Cerebellar nuclear complex (tissue), 1 donor: Measurements from ENCODE around the gene FRMPD4.

Experiments
- DNase-seq, 2 experiments: peaks; one replicate each; lab custom pipeline; 2025; lab: John Stamatoyannopoulos, UW

Gene FRMPD4

GRCh38 chrX:12301288-12301687 is 163.0 kb downstream of the FRMPD4 start:
- no peak for DNase-seq

GRCh38 chrX:12304261-12304660 is 166.0 kb downstream of the FRMPD4 start:
- DNase-seq = no peak

- DNase-seq = no peak
Measured at GRCh38 chrX:12307961-12308360, 169.7 kb downstream of the FRMPD4 start.

DNA sequence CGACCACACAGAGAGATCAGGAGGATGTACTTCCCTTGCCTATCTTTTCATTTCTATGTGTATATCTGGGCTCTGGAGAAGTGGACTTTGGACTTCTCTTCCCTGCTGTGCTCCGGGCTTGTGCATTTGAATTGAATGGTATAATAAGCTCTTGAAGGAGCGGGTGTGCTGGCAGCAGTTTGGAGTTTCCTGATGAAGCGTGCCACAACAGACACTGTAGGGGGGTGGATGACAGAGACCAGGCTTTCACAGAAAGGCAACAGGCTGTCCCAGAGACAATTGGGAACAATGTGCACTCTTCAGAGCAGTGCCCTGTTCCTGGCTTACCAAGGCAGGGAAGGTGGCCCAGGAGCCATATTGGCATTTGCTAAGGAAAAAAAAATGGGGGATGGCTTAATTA is 170.1 kb downstream of the FRMPD4 start:
- no peak for DNase-seq

- DNase-seq = no peak
Measured at GRCh38 chrX:12309040-12309743, 170.9 kb downstream of the FRMPD4 start.

- DNase-seq = no peak
Measured at GRCh38 chrX:12309744-12310076, 171.4 kb downstream of the FRMPD4 start.

DNA sequence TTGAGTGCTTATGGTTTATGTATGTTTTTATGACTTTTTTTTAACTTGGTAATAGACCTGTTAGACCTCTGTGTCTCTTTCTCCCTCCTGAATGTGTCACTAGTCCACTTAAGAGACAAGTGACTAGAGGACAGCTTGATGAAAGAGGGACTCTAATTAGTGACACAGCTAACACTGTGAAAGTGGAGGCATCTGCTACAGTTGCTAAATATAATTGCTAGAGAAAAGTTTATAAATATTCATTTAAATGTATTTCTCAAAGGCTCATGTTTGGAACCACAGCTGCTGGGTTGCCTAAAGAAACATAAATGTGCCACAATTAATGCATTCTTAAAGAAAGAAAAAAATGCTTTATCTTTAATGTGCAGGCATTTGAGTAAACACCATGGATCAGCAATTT is 176.4 kb downstream of the FRMPD4 start:
- DNase-seq = no peak

DNA sequence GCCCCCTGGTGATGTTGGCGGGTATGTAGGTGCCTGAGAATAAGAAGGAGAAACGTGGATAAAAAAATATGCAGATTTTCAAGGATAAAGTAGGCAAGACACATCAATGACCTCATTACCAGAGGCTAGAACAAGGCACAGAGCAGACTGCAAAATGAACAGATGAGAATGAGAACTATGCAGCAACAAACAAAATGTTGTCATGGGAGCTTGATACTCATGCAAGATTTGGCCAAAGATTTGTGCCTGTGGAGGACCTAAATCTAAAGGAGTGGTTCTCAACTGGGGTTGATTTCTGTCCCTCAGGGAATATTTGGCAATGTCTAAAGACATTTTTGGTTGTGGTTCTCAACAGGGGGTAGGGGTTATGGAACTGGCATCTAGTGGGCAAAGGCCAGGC is 177.3 kb downstream of the FRMPD4 start:
- DNase-seq = no peak

GRCh38 chrX:12319003-12319519 is 180.8 kb downstream of the FRMPD4 start:
- DNase-seq = no peak

DNA sequence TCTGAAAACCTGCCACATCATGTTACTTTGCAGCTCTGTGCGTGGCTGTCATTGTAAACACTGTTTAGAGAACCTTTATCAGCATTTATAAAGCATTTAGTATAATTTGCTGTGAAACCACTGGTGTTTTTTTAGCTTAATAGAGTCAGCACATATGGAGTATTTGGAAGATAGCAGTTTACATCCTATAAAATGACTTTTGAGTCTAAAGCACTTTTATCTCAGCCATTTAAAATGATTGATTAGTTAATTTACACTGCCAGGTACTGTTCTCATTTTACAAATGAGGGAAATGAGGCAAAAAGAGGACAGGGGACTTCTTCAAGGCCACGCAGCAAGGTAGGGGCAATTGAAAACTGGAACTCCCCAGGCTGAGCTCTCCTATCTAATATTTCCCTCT is 181.7 kb downstream of the FRMPD4 start:
- DNase-seq = no peak

- DNase-seq = no peak
Measured at GRCh38 chrX:12322031-12322430, 183.8 kb downstream of the FRMPD4 start.

GRCh38 chrX:12325171-12325570 is 186.9 kb downstream of the FRMPD4 start:
- DNase-seq = no peak

- no peak for DNase-seq
Measured at GRCh38 chrX:12327836-12328235, 189.6 kb downstream of the FRMPD4 start.

- DNase-seq = no peak
Measured at GRCh38 chrX:12329476-12329875, 191.2 kb downstream of the FRMPD4 start.

GRCh38 chrX:12330841-12331240 is 192.6 kb downstream of the FRMPD4 start:
- no peak for DNase-seq

- no peak for DNase-seq
Measured at GRCh38 chrX:12332786-12333347, 194.6 kb downstream of the FRMPD4 start.

DNA sequence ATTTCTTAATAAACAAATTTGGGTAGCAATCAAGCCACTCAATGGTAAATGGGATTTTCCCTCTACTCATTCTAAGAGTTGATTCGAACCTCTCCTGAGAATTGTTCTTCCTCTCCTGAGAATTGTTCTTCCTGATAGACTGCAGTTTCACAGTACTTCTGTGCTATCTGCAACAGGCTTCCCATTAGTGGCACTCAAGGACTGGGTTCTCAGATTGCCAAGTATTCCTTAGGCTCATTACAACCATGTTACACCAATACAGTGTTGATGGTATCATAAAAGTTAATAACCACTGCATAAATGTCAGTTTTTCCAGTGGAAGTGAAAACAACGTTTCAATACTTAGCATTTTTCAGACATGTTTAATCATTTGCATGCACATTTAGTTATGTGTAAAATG is 201.6 kb downstream of the FRMPD4 start:
- DNase-seq = no peak

DNA sequence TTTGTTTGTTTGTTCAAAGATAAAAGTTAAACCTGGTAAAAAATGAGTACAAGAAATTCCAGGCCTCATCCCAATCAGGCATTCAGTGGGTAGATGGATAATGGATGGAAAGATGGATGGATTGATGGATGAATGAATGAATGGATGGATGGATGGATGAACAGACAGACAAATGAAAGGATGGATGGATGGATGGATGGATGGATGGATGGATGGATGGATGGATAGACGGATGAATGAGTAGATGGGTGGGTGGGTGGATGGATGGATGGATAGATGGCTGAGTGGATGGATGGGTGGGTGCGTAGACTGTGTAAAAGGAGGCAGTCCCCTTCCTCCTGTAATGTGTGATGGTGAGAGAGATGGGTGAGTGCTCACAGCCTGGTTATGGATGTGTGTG is 206.7 kb downstream of the FRMPD4 start:
- no peak for DNase-seq

- DNase-seq = no peak
Measured at GRCh38 chrX:12349201-12349600, 210.9 kb downstream of the FRMPD4 start.

DNA sequence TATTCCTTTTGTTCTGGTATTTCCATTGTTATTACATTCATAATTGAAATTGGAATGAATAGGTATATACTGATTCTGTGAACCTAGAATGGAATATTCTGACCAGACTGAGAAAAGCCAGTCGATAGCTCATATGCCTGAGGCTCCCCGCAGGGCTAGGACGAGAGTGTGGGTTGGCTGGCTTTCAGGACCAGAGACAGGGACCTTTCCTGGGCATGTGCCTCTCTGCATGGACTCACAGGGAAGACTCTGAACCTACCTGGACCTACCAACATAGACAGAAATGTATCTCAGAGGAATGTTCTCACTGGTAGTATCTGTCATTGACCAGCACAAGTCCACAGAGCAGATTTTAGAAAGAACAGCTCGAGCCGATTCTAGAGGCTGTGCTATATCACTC is 214.6 kb downstream of the FRMPD4 start:
- DNase-seq = no peak

DNA sequence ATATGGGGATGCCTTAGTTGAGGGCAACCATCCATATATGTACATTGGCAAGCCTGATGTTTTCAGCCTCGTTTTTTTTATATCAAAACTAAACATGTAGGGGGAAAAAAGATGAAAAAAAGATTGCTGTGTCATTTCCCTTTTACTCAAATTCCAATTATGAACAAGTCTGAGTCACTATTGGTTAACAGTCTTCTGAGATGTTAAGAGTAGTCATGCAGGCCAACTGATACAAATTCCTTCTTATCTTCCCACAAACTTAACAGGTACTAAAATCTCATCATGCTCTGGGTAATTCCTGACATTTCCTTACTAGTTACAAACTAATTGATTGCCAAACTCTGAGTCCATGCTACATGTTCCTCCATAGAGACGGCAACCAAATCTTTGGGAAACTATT is 222.1 kb downstream of the FRMPD4 start:
- DNase-seq = no peak

DNA sequence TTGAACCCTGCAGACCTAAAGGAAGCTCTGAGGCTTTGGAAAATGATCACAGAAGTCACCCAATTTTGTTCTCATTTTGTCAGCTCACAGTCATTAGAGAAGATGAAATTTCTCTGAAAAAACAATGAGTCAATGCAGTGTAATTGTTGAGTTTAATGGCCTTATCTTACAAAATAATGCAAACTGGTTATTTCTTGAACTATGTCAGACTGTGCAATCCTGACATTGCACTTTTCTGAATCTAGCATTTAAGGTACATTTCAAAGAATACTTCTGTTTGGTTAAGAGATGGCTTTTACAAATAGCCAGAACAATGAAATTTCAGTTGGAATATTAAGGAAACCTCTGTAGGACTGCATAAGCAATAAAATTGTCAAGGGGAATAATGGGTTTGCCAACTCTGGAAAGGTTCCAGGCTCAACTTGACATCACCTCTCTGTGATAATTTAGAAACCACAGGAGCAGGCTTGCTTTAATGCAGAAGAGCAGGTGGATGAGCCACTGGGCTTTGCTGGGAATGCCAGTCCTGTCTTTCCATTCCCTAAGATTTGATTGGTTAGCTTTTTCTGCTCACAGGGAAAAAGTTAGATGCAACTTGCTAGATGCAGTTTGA is 222.8 kb downstream of the FRMPD4 start:
- DNase-seq = no peak

GRCh38 chrX:12363216-12363615 is 224.9 kb downstream of the FRMPD4 start:
- no peak for DNase-seq

DNA sequence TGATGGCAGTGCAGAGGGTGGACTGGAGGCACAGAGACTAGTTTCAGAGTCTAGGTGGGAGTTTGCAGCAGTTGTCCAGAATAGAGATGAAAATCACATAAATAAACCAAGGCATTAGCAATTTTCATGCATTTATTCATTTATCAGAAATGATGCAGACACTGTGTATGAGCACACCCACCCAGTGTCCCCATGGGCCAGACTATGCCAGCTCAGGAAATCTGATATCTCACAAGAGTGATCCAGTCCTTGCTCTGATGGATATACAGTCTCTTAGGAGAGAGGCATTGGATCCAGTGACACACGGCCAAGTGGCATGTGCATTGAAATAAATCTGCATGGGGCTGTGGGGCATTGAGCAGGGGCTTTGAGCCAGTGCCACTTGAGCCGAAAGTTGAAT is 228.2 kb downstream of the FRMPD4 start:
- DNase-seq = no peak
